ENCODE measurements around the gene OCA2.

GRCh38 chr15:27855137-27855536 is 244.0 kb downstream of the OCA2 start:
- TF ChIP-seq YY1 (IDR thresholded peaks at IDR 0.05; ENCODE audit: insufficient read depth, insufficient read length) (no peak), ZNF274 (IDR thresholded peaks at IDR 0.05; ENCODE audit: low read depth, low read length) (no peak)

Measured in NT2/D1 (cell line).